Non-pigmented ciliary epithelial cell (primary cell): ENCODE data around the gene CIART.
"Not testable (repeated sequence)": the region's sequence is repeated elsewhere in the genome, so short reads cannot be mapped to it uniquely, and the experiment has no call there.

Experiments
- DNase-seq: peaks from one replicate; pipeline ENCODE4 v3.0.0-alpha.2; 2010; ENCODE audit warnings: low read depth

The CIART gene

GRCh38 chr1:150262388-150263320 is 19.7 kb upstream of the CIART start:
- no peak for DNase-seq

GRCh38 chr1:150263549-150263948 is 18.8 kb upstream of the CIART start:
- DNase-seq, result no peak

GRCh38 chr1:150267896-150268295 is 14.5 kb upstream of the CIART start:
- DNase-seq, result no peak

- DNase-seq, result no peak
Measured at GRCh38 chr1:150268340-150268704, 14.0 kb upstream of the CIART start.

- peak; percentile 88 for DNase-seq
Measured at GRCh38 chr1:150268705-150269403, 13.5 kb upstream of the CIART start, which contains the start of gene APH1A. APH1A (minus strand) TSS chr1:150269016; CDS start chr1:150268810, 206 bp downstream.

- DNase-seq, result no peak
Measured at GRCh38 chr1:150269451-150269850, 12.9 kb upstream of the CIART start.

- DNase-seq, result no peak
Measured at GRCh38 chr1:150271291-150271959, 10.9 kb upstream of the CIART start.

- DNase-seq, result no peak
Measured at GRCh38 chr1:150273311-150273710, 9.0 kb upstream of the CIART start.

GRCh38 chr1:150280138-150280707 is 2.1 kb upstream of the CIART start:
- no peak for DNase-seq

- no peak for DNase-seq
Measured at GRCh38 chr1:150281221-150281757, 1.1 kb upstream of the CIART start.

- no peak for DNase-seq
Measured at GRCh38 chr1:150282558-150282958, 204 bp downstream of the CIART start.

- no peak for DNase-seq
Measured at GRCh38 chr1:150283260-150283659, 906 bp downstream of the CIART start.

GRCh38 chr1:150288382-150288781 is 6.0 kb downstream of the CIART start:
- DNase-seq, result no peak

GRCh38 chr1:150288822-150289221 is 6.5 kb downstream of the CIART start:
- DNase-seq, result no peak

GRCh38 chr1:150293433-150294253 is 11.3 kb downstream of the CIART start, which contains the start of gene MRPS21:
MRPS21 (plus strand) TSS chr1:150293861; CDS start chr1:150294367, 506 bp downstream.
- peak; percentile 55 for DNase-seq

- no peak for DNase-seq
Measured at GRCh38 chr1:150295476-150295875, 13.1 kb downstream of the CIART start.

GRCh38 chr1:150299716-150300115 is 17.4 kb downstream of the CIART start:
- no peak for DNase-seq

GRCh38 chr1:150302338-150302737 is 20.0 kb downstream of the CIART start:
- DNase-seq, result no peak

- no peak for DNase-seq
Measured at GRCh38 chr1:150302902-150303301, 20.5 kb downstream of the CIART start.

GRCh38 chr1:150308585-150308984 is 26.2 kb downstream of the CIART start:
- DNase-seq, result not testable (repeated sequence)
